Mammary epithelial cell (primary cell): ENCODE measurements around the gene TIMM8A.

Experiments used
- CTCF ChIP-seq, 2 donors: IDR thresholded peaks in 1 of 2; conservative IDR thresholded peaks in 1 of 2; 2 replicates each; pipeline ENCODE4 v1.5.1; 2011 to 2012; ENCODE audit warnings: inconsistent platforms in 2 of 2, low read length in 2 of 2, mild to moderate bottlenecking in 2 of 2, control low read depth in 1 of 2, low read depth in 1 of 2; ENCODE audit not compliant: insufficient read depth in 1 of 2; ENCODE audit errors: extremely low read depth in 1 of 2
- EZH2 ChIP-seq: IDR thresholded peaks from 2 replicates; pipeline ENCODE4 v1.6.1; 2012; ENCODE audit warnings: low read length, inconsistent platforms, borderline replicate concordance

GRCh38 chrX:101390664-101391525 is 42.4 kb upstream of the TIMM8A start, which contains the start of gene RPL36A:
- TF ChIP-seq EZH2 (no peak), CTCF (conservative IDR thresholded peaks at IDR 0.05 in 1 of 2, IDR thresholded peaks at IDR 0.05 in 1 of 2; ENCODE audit: extremely low read depth in 1 of 2, insufficient read depth in 1 of 2, low read depth in 1 of 2, low read length in 2 of 2) (peak; percentile 56 to 69)
